ENCODE data around the gene SMCO2. TPM values are rescaled to one million over a fixed set of nuclear protein-coding genes. Genes with fewer than 3 reads are reported as not detected.

SMCO2 gene
- total RNA-seq, 1 experiment from 2014 or later: 0.20 TPM

DNA sequence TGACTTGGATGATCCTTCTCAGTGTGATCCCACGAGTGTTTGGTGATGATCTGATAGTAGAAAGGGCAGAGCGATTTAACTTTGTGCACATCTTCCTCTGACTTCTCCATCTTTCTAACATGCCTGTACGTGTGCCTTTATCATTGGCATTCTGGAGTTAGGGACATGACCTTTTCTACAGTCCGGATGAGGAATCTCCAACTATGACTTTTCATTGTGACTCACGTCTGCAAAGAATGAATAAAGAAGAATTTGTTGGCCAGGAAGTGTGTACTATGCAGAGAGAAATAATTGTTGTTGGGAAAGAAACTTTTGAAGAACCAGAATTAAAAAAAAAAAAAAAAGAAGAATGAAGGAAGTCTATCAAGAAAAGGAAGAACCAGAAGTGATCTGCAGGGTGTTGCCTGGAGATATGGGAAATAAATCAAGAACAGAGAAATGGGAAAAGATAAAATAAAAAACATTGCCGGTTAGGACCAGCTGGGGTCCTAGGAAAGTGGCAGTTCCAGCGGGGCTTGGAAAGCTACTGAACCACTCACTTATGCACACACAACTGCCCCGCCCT lies 102.8 kb downstream of the SMCO2 start:
- no peak overlapping the region for H2AK5ac ChIP-seq (ENCODE audit: insufficient read length, low read length)
- no peak overlapping the region for H3K18ac ChIP-seq (ENCODE audit: insufficient read length, low read depth, low read length)
- Mint-ChIP-seq H3K36me3 (ENCODE audit: insufficient read depth in 1 of 3, low read depth in 3 of 3) (peaks cover 2 to 4% (median 3%) of the 10 kb centered on the region in 3 experiments; a peak in 4 of 7 replicates), H3K27me3 (ENCODE audit: low read depth) (peaks cover 1% of the 10 kb centered on the region; the same call in 1 of the 2 replicates), H3K4me1 (peaks cover 24 to 37% of the 10 kb centered on the region in 2 experiments), H3K4me3 (no peak overlapping the region), H3K27ac (no peak overlapping the region), H3K9me3 (peaks cover 0 to 3% of the 10 kb centered on the region in 2 experiments; a peak in 1 of 5 replicates)
- no peak overlapping the region for H3K23ac ChIP-seq (ENCODE audit: insufficient read length, low read depth, low read length)
- TF ChIP-seq, protein P1, sequence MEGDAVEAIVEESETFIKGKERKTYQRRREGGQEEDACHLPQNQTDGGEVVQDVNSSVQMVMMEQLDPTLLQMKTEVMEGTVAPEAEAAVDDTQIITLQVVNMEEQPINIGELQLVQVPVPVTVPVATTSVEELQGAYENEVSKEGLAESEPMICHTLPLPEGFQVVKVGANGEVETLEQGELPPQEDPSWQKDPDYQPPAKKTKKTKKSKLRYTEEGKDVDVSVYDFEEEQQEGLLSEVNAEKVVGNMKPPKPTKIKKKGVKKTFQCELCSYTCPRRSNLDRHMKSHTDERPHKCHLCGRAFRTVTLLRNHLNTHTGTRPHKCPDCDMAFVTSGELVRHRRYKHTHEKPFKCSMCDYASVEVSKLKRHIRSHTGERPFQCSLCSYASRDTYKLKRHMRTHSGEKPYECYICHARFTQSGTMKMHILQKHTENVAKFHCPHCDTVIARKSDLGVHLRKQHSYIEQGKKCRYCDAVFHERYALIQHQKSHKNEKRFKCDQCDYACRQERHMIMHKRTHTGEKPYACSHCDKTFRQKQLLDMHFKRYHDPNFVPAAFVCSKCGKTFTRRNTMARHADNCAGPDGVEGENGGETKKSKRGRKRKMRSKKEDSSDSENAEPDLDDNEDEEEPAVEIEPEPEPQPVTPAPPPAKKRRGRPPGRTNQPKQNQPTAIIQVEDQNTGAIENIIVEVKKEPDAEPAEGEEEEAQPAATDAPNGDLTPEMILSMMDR (conservative IDR thresholded peaks at IDR 0.05): no peak
- no peak overlapping the region for H2BK20ac ChIP-seq (ENCODE audit: low read depth, low read length, poor library complexity, severe bottlenecking)
- H3T11ph ChIP-seq (ENCODE audit: low read length): no peak overlapping the region
- H2BK5ac ChIP-seq (ENCODE audit: insufficient read length, low read length): no peak overlapping the region
- H3K56ac ChIP-seq (ENCODE audit: insufficient read length, low read depth, low read length): no peak overlapping the region
- H3K4me1 ChIP-seq (ENCODE audit: insufficient read depth, low read length): no peaks in the 10 kb centered on the region
- H2BK15ac ChIP-seq (ENCODE audit: low read depth, low read length): no peak overlapping the region
- no peaks in the 10 kb centered on the region for H3K9me3 ChIP-seq (ENCODE audit: control insufficient read depth, low read depth, low read length)
- no peak overlapping the region for H2BK120ac ChIP-seq (ENCODE audit: low read depth, low read length, poor library complexity, severe bottlenecking)
- H3K4ac ChIP-seq (ENCODE audit: low read depth, low read length): no peak overlapping the region
- H2AFZ ChIP-seq (ENCODE audit: low read length): no peak overlapping the region
- H4K91ac ChIP-seq (ENCODE audit: insufficient read length, low read depth, low read length): no peak overlapping the region
- WGBS (ENCODE audit: extremely low coverage, insufficient read length, low lambda C conversion rate): no CpG with 5 or more reads among the region's 8 CpGs
- H3K27me3 ChIP-seq (ENCODE audit: insufficient read depth, low read length): no peaks in the 10 kb centered on the region
- DNase-seq: no peak
- no peak overlapping the region for H4K5ac ChIP-seq (ENCODE audit: insufficient read length, low read depth, low read length)
- no peaks in the 10 kb centered on the region for H4K20me1 ChIP-seq (ENCODE audit: control insufficient read depth, insufficient read depth, insufficient read length)
- no peaks in the 10 kb centered on the region for H3K79me1 ChIP-seq (ENCODE audit: insufficient read depth, low read depth, low read length, poor library complexity, severe bottlenecking)
- H3K27ac ChIP-seq (ENCODE audit: insufficient read length, low read depth, low read length): no peak overlapping the region
- no peak overlapping the region; the same call in 1 of the 2 replicates for H3K14ac ChIP-seq (ENCODE audit: insufficient read depth, low read length)
- H4K8ac ChIP-seq (replicated peaks; ENCODE audit: insufficient read length, low read depth, low read length): no peak overlapping the region
- no peak overlapping the region for H2BK12ac ChIP-seq (ENCODE audit: insufficient read length, low read depth, low read length)
- no peaks in the 10 kb centered on the region for H3K79me2 ChIP-seq (ENCODE audit: insufficient read depth, low read length)
- H3K9ac ChIP-seq (ENCODE audit: extremely low read depth, insufficient read length, low read length): no peak overlapping the region
- H3K4me2 ChIP-seq (ENCODE audit: insufficient read depth, insufficient read length, low read length): no peak overlapping the region
- no peaks in the 10 kb centered on the region for H3K23me2 ChIP-seq (ENCODE audit: insufficient read length, low read depth, low read length, poor library complexity, severe bottlenecking)
